ENCODE results near the gene TCTA.

TCTA gene

DNA sequence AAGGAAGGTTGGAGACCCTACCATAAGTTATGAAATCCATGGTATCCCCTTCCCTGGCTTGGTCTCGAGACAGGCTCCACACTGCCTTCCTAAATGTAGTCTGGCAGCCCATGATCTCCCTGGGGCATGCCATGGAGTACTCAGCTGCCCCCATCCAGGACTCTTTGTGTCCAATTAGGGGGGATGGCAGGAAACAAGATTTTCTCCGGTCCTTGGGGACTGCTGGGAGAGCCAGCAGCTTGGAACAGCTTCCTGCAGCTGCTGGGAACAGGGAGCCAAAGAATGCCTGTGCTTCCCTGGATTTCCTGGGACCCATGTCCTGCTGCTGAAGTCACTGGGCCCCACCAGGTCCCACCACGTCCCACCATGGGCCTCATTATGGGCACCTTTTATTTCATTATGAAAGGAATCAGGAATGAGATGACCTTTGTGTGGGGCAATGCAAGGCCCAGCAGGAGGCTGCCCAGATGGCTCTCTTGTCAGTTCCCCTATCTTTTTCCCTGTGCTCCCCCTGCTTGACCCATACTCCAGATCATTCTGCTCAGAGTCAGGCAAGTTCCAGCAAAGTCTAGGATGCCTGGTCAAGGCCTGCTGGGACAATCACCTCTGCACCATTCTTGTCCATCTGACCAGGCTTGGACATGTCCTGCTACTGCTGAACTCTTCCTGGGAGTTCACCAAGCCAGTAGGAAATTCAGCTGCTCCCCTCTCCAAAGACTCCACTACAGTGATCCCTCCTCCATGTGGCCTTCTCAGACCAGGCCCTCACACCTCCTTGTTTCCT, 42.9 kb downstream of the TCTA start:
- in situ Hi-C loops (cut with HindIII; ENCODE audit: low sequenced_read_pairs), result no loop called here
- TF ChIP-seq, protein P1, sequence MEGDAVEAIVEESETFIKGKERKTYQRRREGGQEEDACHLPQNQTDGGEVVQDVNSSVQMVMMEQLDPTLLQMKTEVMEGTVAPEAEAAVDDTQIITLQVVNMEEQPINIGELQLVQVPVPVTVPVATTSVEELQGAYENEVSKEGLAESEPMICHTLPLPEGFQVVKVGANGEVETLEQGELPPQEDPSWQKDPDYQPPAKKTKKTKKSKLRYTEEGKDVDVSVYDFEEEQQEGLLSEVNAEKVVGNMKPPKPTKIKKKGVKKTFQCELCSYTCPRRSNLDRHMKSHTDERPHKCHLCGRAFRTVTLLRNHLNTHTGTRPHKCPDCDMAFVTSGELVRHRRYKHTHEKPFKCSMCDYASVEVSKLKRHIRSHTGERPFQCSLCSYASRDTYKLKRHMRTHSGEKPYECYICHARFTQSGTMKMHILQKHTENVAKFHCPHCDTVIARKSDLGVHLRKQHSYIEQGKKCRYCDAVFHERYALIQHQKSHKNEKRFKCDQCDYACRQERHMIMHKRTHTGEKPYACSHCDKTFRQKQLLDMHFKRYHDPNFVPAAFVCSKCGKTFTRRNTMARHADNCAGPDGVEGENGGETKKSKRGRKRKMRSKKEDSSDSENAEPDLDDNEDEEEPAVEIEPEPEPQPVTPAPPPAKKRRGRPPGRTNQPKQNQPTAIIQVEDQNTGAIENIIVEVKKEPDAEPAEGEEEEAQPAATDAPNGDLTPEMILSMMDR (IDR thresholded peaks at IDR 0.05; ENCODE audit: low read depth, low read length, missing control alignments), result no peak
- no peak overlapping the region for H3K4me3 ChIP-seq (ENCODE audit: low read depth, low read length)
- no peak for DNase-seq (ENCODE audit: low read depth)

GRCh38 chr3:49456466-49456865, 44.2 kb downstream of the TCTA start:
- TF ChIP-seq, protein P1 (IDR thresholded peaks at IDR 0.05; ENCODE audit: low read depth, low read length, missing control alignments), result no peak
- H3K4me3 ChIP-seq (ENCODE audit: low read depth, low read length), result no peak overlapping the region
- DNase-seq (ENCODE audit: low read depth), result no peak
- in situ Hi-C loops (cut with HindIII; ENCODE audit: low sequenced_read_pairs), result no loop called here

- in situ Hi-C loops (cut with HindIII; ENCODE audit: low sequenced_read_pairs), result no loop called here
These were observed 48.1 kb downstream of the TCTA start for GRCh38 chr3:49460188-49460890.

DNA sequence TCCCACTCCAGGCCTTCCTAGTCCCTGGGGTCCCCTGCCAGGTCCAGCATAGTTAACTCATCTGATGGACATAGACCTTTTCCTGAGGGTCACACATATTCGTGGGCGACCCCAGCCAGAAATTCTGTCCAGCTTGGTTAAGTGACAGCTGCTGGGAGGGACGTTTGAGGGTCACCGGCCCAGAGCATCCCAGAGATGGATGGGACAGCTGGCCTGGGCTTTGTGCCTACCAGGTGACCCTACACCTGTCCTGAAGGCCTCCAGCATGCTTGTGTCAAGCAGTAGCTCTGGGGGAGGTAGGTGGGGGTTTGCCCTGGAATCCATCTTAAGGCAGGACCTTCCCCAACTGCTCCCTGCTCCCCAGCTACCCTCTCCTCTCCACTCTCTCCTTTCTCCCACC, 48.7 kb downstream of the TCTA start:
- TF ChIP-seq, protein P1 (IDR thresholded peaks at IDR 0.05; ENCODE audit: low read depth, low read length, missing control alignments), result no peak
- in situ Hi-C loops (cut with HindIII; ENCODE audit: low sequenced_read_pairs), result no loop called here

More at GRCh38 chr3:49460188-49460890, 48.1 kb downstream of the TCTA start:
- no peak overlapping the region for H3K4me3 ChIP-seq (ENCODE audit: low read depth, low read length)
- TF ChIP-seq, protein P1 (IDR thresholded peaks at IDR 0.05; ENCODE audit: low read depth, low read length, missing control alignments), result no peak
- no peak for DNase-seq (ENCODE audit: low read depth)

DNA sequence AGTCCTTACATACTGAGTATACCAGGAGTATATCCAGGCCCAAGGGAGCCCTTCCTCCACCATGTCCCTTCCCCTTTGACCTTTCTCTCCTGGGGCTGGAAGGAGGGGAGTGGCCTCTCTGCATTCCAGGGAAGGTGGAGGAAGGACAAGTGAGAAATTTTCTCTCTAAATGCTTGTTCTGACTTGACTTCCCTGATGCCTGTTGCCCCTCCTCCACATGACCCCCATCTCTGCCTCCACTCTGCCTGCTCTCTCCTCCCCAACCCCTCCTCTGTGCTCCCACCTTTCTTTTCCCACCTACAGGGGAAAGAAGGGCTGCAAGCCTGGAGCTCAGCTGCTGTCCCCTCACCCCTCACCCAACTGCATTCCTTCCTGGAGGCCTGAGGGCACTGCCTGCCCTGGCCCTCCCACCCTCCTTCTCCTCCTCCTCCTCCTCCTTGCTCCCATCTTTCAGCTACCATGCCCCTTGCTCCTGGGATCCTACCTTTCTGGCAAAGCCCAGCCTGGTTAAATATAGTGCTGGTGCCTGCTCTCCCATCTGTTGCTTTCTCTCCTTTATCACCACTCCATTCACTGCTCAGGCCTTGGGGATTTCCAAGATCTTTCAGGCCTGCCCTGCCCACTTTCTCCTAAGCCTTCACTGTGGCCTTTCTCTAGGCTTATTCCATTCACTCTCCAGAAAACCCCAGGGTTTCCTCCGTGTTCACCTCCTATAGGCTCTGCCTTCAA, 49.4 kb downstream of the TCTA start:
- in situ Hi-C loops (cut with HindIII; ENCODE audit: low sequenced_read_pairs), result no loop called here
- no peak for DNase-seq (ENCODE audit: low read depth)
- TF ChIP-seq, protein P1 (IDR thresholded peaks at IDR 0.05; ENCODE audit: low read depth, low read length, missing control alignments), result no peak
- H3K4me3 ChIP-seq (ENCODE audit: low read depth, low read length), result no peak overlapping the region

More for the DNA sequence above, 48.7 kb downstream of the TCTA start:
- H3K4me3 ChIP-seq (ENCODE audit: low read depth, low read length), result no peak overlapping the region
- DNase-seq (ENCODE audit: low read depth), result no peak

GRCh38 chr3:49462222-49462621, 50.0 kb downstream of the TCTA start:
- no peak for DNase-seq (ENCODE audit: low read depth)
- no peak overlapping the region for H3K4me3 ChIP-seq (ENCODE audit: low read depth, low read length)
- TF ChIP-seq, protein P1 (IDR thresholded peaks at IDR 0.05; ENCODE audit: low read depth, low read length, missing control alignments), result no peak

More at GRCh38 chr3:49462222-49462621, 50.0 kb downstream of the TCTA start:
- in situ Hi-C loops (cut with HindIII; ENCODE audit: low sequenced_read_pairs), result no loop called here
